HS-5 (cell line): ENCODE data around the gene CEP104.

ENCODE experiments used
- DNase-seq: peaks from one replicate; pipeline ENCODE4 v3.0.0-alpha.2; 2012; ENCODE audit warnings: low read depth

Gene CEP104

GRCh38 chr1:3856923-3857790, at the start of gene CEP104, which contains the start of gene DFFB:
Gene CEP104 (minus strand): TSS chr1:3857211. CDS start chr1:3852407, 4,804 bp downstream.
Gene DFFB (plus strand): TSS chr1:3857476. CDS start chr1:3857604, 128 bp downstream.
- peak; percentile 73 for DNase-seq

- DNase-seq, result no peak
Measured at GRCh38 chr1:3906672-3907020, 49.6 kb upstream of the CEP104 start.

- no peak for DNase-seq
Measured at GRCh38 chr1:3905953-3906671, 49.1 kb upstream of the CEP104 start.

- DNase-seq, result no peak
Measured at GRCh38 chr1:3905266-3905952, 48.4 kb upstream of the CEP104 start.

DNA sequence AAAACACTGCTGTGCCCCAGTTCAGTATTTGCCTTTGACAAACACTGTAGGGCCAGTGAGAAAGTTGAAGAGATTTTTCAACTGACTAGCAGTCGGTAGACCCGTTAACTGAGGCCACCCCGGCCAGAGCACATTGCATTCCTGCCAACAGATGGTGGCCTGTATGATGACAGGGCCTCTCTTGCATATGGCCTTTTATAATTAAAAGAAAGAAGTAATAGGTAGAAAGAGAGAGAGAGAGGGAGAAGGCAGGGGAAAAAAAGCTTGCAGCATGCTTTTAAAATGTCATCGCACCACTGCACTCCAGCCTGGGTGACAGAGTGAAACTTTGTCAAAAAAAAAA, 47.8 kb upstream of the CEP104 start:
- DNase-seq, result no peak

DNA sequence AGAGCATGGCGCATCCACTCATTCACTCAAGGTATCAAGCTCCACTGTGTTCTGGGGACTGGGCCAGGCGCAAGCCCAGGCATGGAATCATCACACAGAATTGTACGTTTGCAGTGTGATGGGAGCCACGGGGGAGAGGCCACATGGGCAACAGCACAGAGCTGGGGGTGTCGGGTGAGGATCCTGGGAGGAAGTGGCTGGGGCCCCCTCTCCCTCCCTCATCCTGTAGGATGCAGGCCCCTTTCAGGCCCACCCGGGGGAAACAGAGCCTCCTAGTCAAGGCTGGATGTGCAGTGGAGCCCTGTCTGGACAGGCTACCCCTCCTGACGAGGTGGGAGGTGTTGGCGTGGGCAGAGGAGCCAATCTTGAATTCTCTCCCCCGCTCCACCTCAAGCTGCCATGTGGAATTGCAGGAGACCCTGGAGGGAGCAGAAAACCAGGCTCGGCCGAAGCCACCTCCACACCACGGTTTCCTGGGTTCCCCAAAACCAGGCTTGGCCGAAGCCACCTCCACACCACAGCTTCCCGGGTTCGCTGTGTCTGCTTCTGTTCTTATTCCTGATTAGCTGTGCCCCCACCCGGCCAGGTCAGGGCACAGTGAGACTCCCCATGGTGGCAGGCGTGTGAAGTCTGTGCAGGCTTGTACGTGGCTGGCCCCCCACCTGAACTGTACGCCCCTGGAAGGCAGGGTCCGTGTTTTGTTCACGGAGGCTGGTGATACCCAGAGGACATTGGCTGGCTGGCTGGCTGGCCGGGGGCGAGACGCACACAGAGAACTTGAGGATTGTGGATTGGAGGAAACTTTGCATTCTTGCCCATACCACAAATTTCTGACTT, 47.2 kb upstream of the CEP104 start:
- DNase-seq, result no peak

- no peak for DNase-seq
Measured at GRCh38 chr1:3903141-3904005, 46.4 kb upstream of the CEP104 start.

DNA sequence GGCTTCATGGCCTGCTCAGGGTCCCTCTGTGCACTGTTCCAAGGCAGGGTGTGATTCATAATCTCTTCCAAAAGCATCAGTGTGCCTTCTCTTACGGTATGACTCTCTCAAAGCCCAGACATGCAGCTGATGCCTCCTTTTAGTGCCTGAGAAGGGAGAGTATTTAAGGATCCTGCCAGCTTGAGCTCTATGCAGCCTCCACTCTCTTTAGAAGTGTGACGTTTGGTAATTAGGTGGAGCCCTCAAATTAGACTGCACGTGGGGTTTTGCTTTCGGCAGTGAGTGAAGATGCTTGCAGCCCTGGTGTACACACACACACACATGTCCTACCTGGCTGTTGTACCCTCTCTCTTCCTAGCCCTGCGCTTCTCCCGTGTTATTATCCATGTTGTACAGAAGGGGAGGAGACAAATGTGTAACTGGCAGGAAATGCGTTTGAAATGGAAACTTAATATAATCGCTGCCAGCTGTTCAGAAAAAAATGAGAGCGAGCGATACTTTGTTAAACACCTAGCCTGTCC, 45.6 kb upstream of the CEP104 start:
- DNase-seq, result no peak

- DNase-seq, result no peak
Measured at GRCh38 chr1:3902111-3902511, 45.1 kb upstream of the CEP104 start.

- DNase-seq, result peak; percentile 79
Measured at GRCh38 chr1:3900969-3901529, 44.0 kb upstream of the CEP104 start.

- DNase-seq, result peak; percentile 88
Measured at GRCh38 chr1:3900150-3900968, 43.3 kb upstream of the CEP104 start, which contains the start of gene C1orf174. Gene C1orf174 (minus strand): TSS chr1:3900272. CDS start chr1:3900186, 86 bp downstream.

DNA sequence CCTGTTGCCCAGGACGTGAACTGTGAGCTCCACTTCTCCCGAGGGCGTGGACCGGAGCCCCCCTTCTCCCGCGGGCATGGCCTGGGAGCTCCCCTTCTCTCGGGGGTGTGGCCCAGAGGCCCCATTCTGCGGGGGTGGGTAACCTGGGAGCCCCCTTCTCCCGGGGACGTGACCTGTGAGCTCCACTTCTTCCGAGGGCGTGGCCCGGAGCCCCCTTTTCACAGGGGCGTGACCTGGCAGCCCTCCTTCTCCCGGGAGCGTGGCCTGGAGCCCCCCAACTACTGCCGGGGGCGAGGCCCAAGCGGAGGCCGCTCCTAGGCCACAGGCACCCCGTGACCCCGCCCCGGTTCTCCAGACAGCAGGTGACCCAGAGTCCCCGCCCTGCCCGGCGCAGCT, 42.7 kb upstream of the CEP104 start:
- peak; percentile 9 for DNase-seq

- DNase-seq, result no peak
Measured at GRCh38 chr1:3898994-3899753, 42.2 kb upstream of the CEP104 start.

DNA sequence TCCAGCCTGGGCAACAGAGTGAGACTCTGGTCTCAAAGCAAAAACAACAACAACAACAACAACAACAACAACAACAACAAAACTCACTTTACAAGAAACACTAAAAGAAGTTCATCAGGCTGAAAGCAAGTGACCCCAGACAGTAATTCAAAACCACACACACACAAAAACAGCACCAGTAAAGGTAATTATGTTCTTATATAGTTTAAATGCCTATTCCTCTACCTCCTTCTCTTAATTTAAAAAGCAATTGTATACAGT, 41.4 kb upstream of the CEP104 start:
- DNase-seq, result no peak

DNA sequence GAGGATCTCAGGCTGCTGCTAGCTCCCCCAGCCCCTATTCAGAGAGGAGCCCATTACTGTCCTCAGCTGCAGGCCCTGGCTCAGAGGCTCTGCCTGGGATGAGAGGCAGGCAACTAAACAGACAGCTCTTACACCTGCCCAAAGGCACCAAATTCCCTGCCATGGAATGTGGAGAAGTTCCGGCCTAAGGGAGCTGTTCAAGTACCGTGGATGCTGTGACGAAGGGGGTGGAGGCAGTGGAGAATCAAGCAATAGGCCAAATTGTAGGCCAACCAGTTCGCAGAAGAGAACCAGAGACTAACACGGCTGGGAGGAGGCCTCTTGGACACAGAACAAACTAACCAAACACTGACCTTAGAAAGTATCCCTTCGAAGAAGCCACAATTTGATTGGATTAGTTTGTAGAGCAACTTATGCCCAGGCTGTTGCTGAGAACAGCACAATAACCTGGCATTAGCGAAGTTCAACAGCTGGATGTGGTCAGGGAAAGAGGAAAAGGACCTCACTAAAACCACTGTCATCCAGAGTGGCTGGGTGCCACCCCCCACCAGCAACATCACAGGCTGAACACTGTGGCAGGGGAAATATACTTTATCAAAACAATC, 39.5 kb upstream of the CEP104 start:
- DNase-seq, result no peak

- DNase-seq, result no peak
Measured at GRCh38 chr1:3895951-3896325, 38.9 kb upstream of the CEP104 start.

- no peak for DNase-seq
Measured at GRCh38 chr1:3895279-3895950, 38.4 kb upstream of the CEP104 start.
